ENCODE measurements around the gene CLDN6.

DNA sequence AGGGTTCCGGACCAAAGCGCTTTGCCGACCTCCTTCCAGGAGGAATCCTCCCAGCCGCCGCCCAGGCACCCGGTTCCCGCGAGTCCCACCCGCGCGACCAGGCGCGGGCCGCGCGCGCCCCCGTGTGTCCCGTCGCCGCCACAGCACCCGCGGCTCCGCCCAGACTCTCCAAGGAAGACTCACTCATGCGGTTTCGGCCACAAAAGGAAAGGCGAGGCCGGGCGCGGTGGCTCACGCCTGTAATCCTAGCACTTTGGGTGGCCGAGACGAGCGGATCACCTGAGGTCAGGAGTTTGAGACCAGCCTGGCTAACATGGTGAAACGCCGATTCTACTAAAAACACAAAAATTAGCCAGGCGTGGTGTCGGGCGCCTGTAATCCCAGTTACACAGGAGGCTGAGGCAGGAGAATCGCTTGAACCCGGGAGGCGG, 34.3 kb downstream of the CLDN6 start:
- TF ChIP-seq POLR2AphosphoS5 (IDR thresholded peaks at IDR 0.05), result peak in 1 of 3 donors; percentile 53
- TF ChIP-seq, protein P1, sequence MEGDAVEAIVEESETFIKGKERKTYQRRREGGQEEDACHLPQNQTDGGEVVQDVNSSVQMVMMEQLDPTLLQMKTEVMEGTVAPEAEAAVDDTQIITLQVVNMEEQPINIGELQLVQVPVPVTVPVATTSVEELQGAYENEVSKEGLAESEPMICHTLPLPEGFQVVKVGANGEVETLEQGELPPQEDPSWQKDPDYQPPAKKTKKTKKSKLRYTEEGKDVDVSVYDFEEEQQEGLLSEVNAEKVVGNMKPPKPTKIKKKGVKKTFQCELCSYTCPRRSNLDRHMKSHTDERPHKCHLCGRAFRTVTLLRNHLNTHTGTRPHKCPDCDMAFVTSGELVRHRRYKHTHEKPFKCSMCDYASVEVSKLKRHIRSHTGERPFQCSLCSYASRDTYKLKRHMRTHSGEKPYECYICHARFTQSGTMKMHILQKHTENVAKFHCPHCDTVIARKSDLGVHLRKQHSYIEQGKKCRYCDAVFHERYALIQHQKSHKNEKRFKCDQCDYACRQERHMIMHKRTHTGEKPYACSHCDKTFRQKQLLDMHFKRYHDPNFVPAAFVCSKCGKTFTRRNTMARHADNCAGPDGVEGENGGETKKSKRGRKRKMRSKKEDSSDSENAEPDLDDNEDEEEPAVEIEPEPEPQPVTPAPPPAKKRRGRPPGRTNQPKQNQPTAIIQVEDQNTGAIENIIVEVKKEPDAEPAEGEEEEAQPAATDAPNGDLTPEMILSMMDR (IDR thresholded peaks at IDR 0.05), result peak in 5 of 7 experiments; percentile 60 to 97 (median 97)
- TF ChIP-seq POLR2A (IDR thresholded peaks at IDR 0.05), result no peak
- TF ChIP-seq EP300 (IDR thresholded peaks at IDR 0.05), result no peak

Measured in stomach (tissue), 4 donors.